Astrocyte (in vitro differentiated cells and primary cell): Measurements from ENCODE around the gene MAVS. TPM values are rescaled to one million over a fixed set of nuclear protein-coding genes. Genes with fewer than 3 reads are reported as not detected.

Experiments used
- DNase-seq: peaks from one replicate; pipeline ENCODE4 v3.0.0-alpha.2; 2010; ENCODE audit warnings: low read depth
- FAIRE-seq: peaks from 2 replicates; lab custom pipeline; 2011; peaks lifted over from hg19 to GRCh38; lab: Jason Lieb, UNC
- H2AFZ ChIP-seq: 2 replicates; pipeline ENCODE4 v1.6.0; 2012; ENCODE audit warnings: low read depth, low read length, inconsistent platforms
- H3K27ac ChIP-seq: 2 replicates; pipeline ENCODE4 v1.5.1; 2011; ENCODE audit warnings: low read depth, low read length, inconsistent platforms
- H3K27me3 ChIP-seq: 2 replicates; pipeline ENCODE4 v1.6.0; 2011; ENCODE audit warnings: low read length, inconsistent platforms; ENCODE audit not compliant: insufficient read depth
- H3K36me3 ChIP-seq: 2 replicates; pipeline ENCODE4 v1.5.1; 2011; ENCODE audit warnings: low read length, inconsistent platforms; ENCODE audit not compliant: insufficient read depth
- H3K4me1 ChIP-seq: 2 replicates; pipeline ENCODE4 v1.5.1; 2011; ENCODE audit warnings: low read length, inconsistent platforms; ENCODE audit not compliant: insufficient read depth
- H3K4me2 ChIP-seq: 2 replicates; pipeline ENCODE4 v1.6.0; 2012; ENCODE audit warnings: low read length, inconsistent platforms
- H3K4me3 ChIP-seq: 2 replicates; pipeline ENCODE4 v1.5.1; 2011; ENCODE audit warnings: low read depth, mild to moderate bottlenecking, low read length, inconsistent platforms; ENCODE audit not compliant: insufficient read depth
- H3K79me2 ChIP-seq: 2 replicates; pipeline ENCODE4 v1.6.0; 2012; ENCODE audit warnings: mild to moderate bottlenecking, low read length, inconsistent platforms; ENCODE audit not compliant: insufficient read depth
- H3K9ac ChIP-seq: 2 replicates; pipeline ENCODE4 v1.6.0; 2012; ENCODE audit warnings: mild to moderate bottlenecking, low read length, inconsistent platforms
- H3K9me3 ChIP-seq: 2 replicates; pipeline ENCODE4 v1.5.1; 2012; ENCODE audit warnings: low read depth, mild to moderate bottlenecking, low read length, inconsistent platforms; ENCODE audit not compliant: insufficient read depth
- H4K20me1 ChIP-seq: 2 replicates; pipeline ENCODE4 v1.6.0; 2012; ENCODE audit warnings: low read length, inconsistent platforms; ENCODE audit not compliant: insufficient read depth
- H3K27ac Mint-ChIP-seq: one replicate; pipeline ENCODE4 v1.8.0; 2021; ENCODE audit warnings: mild to moderate bottlenecking, mixed read lengths; ENCODE audit not compliant: unreplicated experiment
- H3K27me3 Mint-ChIP-seq: one replicate; pipeline ENCODE4 v1.8.0; 2021; ENCODE audit warnings: low read depth, mixed read lengths; ENCODE audit not compliant: unreplicated experiment
- H3K36me3 Mint-ChIP-seq: one replicate; pipeline ENCODE4 v1.8.0; 2021; ENCODE audit warnings: low read depth, mixed read lengths; ENCODE audit not compliant: unreplicated experiment
- H3K4me1 Mint-ChIP-seq: one replicate; pipeline ENCODE4 v1.8.0; 2021; ENCODE audit warnings: low read depth, mixed read lengths; ENCODE audit not compliant: unreplicated experiment
- H3K4me3 Mint-ChIP-seq: one replicate; pipeline ENCODE4 v1.8.0; 2021; ENCODE audit warnings: mild to moderate bottlenecking, moderate library complexity, mixed read lengths; ENCODE audit not compliant: unreplicated experiment
- H3K9me3 Mint-ChIP-seq: one replicate; pipeline ENCODE4 v1.8.0; 2021; ENCODE audit warnings: mild to moderate bottlenecking, mixed read lengths; ENCODE audit not compliant: unreplicated experiment
- CTCF ChIP-seq: IDR thresholded peaks from 2 replicates; pipeline ENCODE4 v1.5.1; 2011; ENCODE audit warnings: low read depth, mild to moderate bottlenecking, inconsistent platforms, low read length, moderate library complexity; ENCODE audit not compliant: insufficient read depth
- EZH2 ChIP-seq: IDR thresholded peaks from 2 replicates; pipeline ENCODE4 v1.6.1; 2012; ENCODE audit warnings: mild to moderate bottlenecking, low read length, inconsistent platforms; ENCODE audit not compliant: insufficient read depth
- total RNA-seq: library from RNA; stranded (reverse); gene quantifications from 2 replicates; pipeline ENCODE4 v1.2.1, GENCODE V29; 2021

MAVS gene
- total RNA-seq, 1 donor from 2014 or later = 42.1 TPM

DNA sequence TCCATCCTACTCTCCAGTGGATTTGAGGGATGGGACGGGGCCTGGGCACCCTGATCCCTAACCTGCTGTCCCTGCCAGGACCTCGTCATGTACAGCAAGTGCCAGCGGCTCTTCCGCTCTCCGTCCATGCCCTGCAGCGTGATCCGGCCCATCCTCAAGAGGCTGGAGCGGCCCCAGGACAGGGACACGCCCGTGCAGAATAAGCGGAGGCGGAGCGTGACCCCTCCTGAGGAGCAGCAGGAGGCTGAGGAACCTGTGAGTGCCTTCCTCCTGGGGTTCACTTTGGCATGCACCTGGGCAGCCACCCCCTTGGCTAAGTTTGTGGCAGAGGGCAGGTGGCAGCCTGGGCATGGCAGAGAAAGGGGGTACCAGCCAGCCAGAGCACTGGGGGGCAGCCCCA is 44.8 kb upstream of the MAVS start:
- Mint-ChIP-seq H3K27ac (no peak overlapping the region), H3K4me1 (peaks cover 16% of the 10 kb centered on the region), H3K27me3 (no peaks in the 10 kb centered on the region), H3K36me3 (peaks cover 23% of the 10 kb centered on the region), H3K4me3 (no peak overlapping the region), H3K9me3 (no peaks in the 10 kb centered on the region)
- peaks cover 29% of the 10 kb centered on the region for H3K79me2 ChIP-seq
- H3K9me3 ChIP-seq = no peaks in the 10 kb centered on the region
- FAIRE-seq (no peak), DNase-seq (no peak)
- H4K20me1 ChIP-seq = peaks cover 2% of the 10 kb centered on the region
- TF ChIP-seq EZH2 (no peak), CTCF (no peak)
- H3K9ac ChIP-seq = no peak overlapping the region
- H3K4me3 ChIP-seq = no peak overlapping the region
- peaks cover 17% of the 10 kb centered on the region for H3K36me3 ChIP-seq
- no peak overlapping the region for H3K4me2 ChIP-seq
- H3K27ac ChIP-seq = no peak overlapping the region
- H3K27me3 ChIP-seq = no peaks in the 10 kb centered on the region
- H3K4me1 ChIP-seq = peaks cover 40% of the 10 kb centered on the region
- H2AFZ ChIP-seq = no peak overlapping the region

DNA sequence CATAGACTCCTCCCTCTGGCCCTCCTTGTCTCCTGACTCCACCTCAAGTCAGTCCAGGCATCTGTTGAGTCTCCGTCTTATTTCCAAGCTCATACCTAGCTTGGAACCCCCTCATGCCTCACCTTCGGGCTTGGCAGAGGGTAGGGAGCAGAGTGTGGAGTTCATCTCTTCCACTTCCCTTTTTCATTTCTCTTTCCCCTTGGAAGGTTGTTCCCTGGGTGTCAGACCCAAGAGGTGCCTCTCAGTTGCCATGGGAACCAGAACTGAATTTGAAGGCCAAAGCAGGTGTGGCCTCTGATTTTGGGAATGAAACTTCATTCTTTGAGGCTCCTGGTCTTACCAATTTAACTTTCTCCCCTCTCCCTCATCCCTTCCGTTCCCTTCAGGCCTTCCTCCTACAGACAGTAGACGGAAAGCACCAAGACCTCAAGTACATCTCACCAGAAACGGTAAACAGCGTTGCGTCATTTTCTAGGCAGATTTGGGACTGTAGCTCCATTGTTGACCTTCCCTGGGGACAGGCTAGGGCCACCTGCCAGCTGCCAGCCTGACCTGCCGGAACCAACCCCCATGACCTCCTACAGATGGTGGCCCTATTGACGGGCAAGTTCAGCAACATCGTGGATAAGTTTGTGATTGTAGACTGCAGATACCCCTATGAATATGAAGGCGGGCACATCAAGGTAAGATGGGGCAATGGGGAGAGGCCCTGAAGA is 44.0 kb upstream of the MAVS start:
- H3K4me2 ChIP-seq = no peak overlapping the region
- peaks cover 17% of the 10 kb centered on the region for H3K36me3 ChIP-seq
- no peaks in the 10 kb centered on the region for H3K27me3 Mint-ChIP-seq
- H3K27ac Mint-ChIP-seq = no peak overlapping the region
- TF ChIP-seq EZH2 (no peak), CTCF (no peak)
- FAIRE-seq (no peak), DNase-seq (no peak)
- H3K4me3 Mint-ChIP-seq = no peak overlapping the region
- H3K27ac ChIP-seq = no peak overlapping the region
- H3K4me3 ChIP-seq = no peak overlapping the region
- no peaks in the 10 kb centered on the region for H4K20me1 ChIP-seq
- H3K9me3 ChIP-seq = no peaks in the 10 kb centered on the region
- no peaks in the 10 kb centered on the region for H3K9me3 Mint-ChIP-seq
- H3K4me1 Mint-ChIP-seq = peaks cover 16% of the 10 kb centered on the region
- H3K79me2 ChIP-seq = peaks cover 21% of the 10 kb centered on the region
- H3K27me3 ChIP-seq = no peaks in the 10 kb centered on the region
- no peak overlapping the region for H2AFZ ChIP-seq
- peaks cover 39% of the 10 kb centered on the region for H3K4me1 ChIP-seq
- no peak overlapping the region for H3K9ac ChIP-seq
- peaks cover 21% of the 10 kb centered on the region for H3K36me3 Mint-ChIP-seq

DNA sequence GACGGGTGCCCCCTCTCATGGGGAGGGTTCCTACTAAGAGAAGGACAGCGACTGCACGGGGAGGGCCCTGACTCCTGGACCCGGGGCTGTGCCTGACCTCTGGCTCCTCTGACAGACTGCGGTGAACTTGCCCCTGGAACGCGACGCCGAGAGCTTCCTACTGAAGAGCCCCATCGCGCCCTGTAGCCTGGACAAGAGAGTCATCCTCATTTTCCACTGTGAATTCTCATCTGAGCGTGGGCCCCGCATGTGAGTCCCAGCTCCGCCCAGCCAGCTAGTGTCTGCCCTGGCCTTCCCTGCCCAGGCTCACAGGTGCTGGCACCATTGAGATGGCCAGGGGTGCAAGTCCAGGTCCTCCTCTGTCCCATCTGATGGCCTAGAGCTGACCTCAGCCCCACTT is 43.3 kb upstream of the MAVS start:
- Histone ChIP-seq H3K27me3 (no peaks in the 10 kb centered on the region), H3K27ac (no peak overlapping the region), H4K20me1 (no peaks in the 10 kb centered on the region), H3K36me3 (peaks cover 17% of the 10 kb centered on the region), H3K9ac (no peak overlapping the region), H2AFZ (no peak overlapping the region), H3K4me1 (peaks cover 39% of the 10 kb centered on the region), H3K4me3 (no peak overlapping the region), H3K9me3 (no peaks in the 10 kb centered on the region), H3K79me2 (peaks cover 15% of the 10 kb centered on the region), H3K4me2 (no peak overlapping the region)
- DNase-seq (no peak), FAIRE-seq (no peak)
- H3K4me3 Mint-ChIP-seq = no peak overlapping the region
- H3K9me3 Mint-ChIP-seq = no peaks in the 10 kb centered on the region
- H3K4me1 Mint-ChIP-seq = peaks cover 18% of the 10 kb centered on the region
- H3K36me3 Mint-ChIP-seq = peaks cover 20% of the 10 kb centered on the region
- H3K27ac Mint-ChIP-seq = no peak overlapping the region
- H3K27me3 Mint-ChIP-seq = no peaks in the 10 kb centered on the region
- TF ChIP-seq EZH2 (no peak), CTCF (no peak)
